Activated CD8-positive, alpha-beta memory T cell treated with anti-CD3 and anti-CD28 coated beads, Interleukin-2, amount 50 U/mL, for 24 hours (primary cell): ENCODE data around the gene BARHL1.

Source experiments
- DNase-seq: peaks from one replicate; pipeline ENCODE4 v3.0.0-alpha.2; 2020; ENCODE audit errors: extremely low read depth

Gene BARHL1

DNA sequence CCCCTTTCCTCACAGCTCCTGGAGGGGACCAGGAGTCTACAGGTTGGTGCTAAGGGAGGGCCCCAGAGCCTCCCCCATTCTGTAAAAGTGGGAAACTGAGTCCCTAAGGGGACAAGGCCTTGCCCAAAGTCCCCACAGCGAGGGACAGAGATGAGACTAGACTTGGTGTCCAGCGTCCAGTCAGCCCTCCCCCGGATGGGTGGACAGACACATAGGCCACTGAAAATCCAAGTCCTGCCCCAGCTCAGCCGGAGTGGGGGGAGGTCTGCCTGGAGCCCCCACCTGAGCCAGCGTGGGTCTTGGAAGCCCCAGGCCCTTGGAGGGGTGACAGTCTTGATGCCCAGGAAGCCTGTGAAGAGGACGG, 5.2 kb downstream of the BARHL1 start:
- no peak for DNase-seq

DNA sequence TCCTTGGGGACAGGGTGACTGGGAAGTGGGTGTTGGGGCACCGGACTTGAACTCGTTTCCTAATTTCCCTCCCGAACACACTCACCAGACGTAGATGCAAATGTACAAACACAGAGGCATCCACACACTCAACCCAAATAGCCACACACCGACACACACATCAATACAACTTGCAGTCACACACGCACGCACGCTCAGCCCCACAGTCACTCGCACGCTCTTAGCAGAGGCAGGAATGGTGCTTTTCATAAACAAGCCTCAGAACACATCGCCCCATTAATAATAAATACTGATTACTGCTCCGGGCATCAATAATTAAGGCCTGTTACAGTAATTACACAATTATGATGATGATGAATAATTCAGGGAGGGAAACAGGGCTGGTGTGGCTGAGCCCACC, 5.7 kb downstream of the BARHL1 start:
- no peak for DNase-seq

DNA sequence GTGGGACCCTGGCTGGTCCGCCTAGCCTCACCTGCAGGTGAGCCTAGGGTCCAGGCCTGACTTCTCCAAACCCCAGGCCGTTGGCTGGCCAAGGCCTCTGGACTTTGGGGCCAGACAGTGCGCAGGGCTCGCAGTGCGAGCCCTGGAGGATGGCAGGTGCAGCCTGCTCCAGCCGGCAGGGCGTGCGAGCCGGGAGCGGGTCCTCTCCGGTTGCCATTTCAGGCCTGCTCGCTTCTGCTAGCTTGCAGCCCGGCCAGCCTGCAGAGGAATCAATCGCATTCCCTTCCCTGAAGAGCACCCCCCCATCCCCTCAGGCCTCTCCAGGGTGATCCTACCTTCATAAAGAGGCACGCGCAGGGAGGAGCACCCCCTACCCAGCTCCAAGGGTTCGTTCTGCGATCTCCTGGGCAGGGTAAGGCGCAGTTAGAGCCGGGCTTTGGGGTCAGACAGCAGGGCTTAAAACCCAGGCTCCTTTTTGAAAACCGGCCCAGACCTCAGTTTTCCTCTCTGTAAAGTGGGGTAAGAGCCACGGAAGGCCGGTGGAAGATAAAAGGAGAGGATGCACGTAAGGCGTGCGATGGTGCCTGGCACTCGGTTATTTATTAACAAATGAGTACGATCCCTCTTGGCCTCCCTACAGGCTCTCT, 6.2 kb downstream of the BARHL1 start:
- DNase-seq, result no peak

DNA sequence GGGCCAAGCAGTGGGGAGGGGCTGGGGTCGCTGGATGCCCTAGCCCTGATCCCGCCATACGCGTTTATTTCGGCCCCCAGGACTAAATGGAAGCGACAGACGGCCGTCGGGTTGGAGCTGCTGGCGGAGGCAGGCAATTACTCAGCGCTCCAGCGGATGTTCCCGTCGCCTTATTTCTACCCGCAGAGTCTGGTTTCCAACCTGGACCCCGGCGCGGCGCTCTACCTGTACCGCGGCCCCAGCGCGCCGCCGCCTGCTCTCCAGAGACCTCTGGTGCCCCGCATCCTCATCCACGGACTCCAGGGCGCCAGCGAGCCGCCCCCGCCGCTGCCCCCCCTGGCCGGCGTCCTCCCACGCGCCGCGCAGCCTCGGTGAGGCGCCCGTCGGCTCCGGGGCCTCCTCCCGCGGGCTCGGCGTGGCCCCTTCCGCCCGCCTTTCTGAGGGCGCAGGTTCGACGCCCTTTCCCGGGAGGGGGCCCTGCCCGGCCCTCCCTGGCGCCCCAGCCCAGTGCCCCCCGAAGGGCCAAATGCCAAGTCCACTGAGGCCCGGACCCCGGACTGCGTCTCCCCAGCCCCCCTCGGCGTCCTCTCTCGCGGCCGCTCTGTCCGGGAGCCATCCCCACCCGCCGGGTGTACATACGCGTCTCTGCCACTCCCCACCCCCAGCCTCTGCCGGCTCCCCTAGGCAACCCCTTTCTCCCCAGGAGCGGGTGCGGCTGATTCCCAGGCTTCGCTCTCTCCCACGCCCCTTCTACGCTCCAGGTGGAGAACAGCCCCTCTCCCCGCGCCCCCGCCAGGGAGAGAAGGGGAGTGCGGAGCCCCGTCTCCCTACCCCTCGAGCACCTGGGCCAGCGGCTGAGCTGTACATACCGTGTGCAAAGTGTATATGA, 7.0 kb downstream of the BARHL1 start:
- no peak for DNase-seq

DNA sequence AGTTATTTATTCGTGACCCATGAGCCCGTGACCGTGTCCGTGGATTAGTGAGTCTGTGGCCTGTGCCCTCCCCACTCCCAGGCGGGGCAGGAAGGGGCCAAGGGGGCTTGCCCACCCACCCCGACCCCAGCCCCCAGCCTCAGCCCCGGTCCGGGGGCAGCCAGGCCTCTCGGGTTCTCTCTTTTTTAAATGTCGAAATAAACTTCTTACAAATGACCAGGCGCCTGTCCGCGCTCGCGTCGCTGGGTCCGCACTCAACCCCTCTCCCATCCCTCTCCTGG, 7.6 kb downstream of the BARHL1 start:
- DNase-seq, result no peak

GRCh38 chr9:132590318-132591182, 8.1 kb downstream of the BARHL1 start:
- no peak for DNase-seq

- no peak for DNase-seq
Observed at GRCh38 chr9:132591244-132591643, 8.8 kb downstream of the BARHL1 start.

DNA sequence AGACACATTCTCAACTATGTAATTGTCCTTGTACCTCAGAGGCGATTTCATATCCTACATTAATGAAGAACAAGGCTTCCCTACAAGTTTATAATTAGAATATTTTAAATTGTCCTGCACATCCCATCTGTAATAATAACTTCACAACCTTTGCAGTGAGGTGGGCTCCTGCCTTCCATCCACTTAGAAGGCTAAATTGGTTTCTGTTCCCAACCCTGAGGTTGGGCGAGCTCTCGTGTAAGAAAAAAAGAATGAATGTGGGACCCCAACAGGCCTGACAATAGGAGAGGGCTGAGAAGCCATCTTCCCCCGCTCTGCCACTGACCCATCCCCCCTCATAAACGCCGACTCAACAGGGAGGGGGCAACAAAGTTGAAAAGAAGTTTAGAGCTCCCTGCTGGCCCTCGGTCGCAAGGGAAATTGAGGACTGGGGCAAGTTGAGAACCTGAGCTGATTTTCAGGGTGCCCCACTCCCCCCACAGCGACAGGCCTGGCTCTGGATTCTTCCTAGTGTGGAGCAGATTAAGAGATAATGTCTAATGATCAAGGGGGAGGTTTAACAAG, 9.4 kb downstream of the BARHL1 start:
- DNase-seq, result no peak

DNA sequence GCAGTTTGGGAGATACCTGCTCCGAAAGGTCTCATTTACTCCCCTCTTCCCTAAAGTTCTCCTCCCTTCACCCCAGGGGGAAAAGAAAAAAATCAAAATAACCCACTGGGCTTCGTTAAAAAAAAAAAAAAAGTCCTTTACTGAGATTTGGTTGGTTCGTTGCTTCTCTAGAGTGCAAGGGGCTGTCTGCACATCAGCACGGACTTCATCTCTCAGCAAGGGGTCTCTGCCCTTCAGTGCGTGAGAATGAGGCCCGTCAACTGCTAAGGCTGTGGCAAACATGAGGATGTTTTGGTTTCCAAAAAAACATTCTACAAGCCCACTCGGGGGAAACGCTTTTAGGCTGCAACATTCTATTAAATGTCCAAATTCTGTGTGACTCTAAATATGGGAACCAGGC, 10.0 kb downstream of the BARHL1 start:
- no peak for DNase-seq

GRCh38 chr9:132594412-132594811, 12.0 kb downstream of the BARHL1 start:
- DNase-seq, result no peak

DNA sequence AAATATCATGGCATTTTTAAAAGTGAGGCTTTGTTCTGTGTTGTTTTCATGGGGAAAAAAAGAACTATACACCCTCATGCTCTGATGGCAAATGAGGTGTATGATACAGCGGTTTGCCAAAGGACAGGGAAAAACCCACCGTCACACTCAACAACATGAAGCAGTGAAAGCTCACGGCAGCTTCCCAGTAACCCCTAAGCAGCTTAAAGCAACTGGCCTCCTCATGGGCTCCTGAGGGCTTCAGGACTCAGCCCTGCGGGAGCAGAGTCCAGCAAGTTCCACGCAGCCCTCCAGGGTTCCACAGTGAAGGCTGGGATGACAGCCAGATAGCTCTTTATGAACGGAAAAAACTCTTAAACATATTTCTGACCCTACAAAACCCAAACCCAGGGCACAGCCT, 12.9 kb downstream of the BARHL1 start:
- DNase-seq, result no peak

- no peak for DNase-seq
Observed at GRCh38 chr9:132596200-132596599, 13.8 kb downstream of the BARHL1 start.

DNA sequence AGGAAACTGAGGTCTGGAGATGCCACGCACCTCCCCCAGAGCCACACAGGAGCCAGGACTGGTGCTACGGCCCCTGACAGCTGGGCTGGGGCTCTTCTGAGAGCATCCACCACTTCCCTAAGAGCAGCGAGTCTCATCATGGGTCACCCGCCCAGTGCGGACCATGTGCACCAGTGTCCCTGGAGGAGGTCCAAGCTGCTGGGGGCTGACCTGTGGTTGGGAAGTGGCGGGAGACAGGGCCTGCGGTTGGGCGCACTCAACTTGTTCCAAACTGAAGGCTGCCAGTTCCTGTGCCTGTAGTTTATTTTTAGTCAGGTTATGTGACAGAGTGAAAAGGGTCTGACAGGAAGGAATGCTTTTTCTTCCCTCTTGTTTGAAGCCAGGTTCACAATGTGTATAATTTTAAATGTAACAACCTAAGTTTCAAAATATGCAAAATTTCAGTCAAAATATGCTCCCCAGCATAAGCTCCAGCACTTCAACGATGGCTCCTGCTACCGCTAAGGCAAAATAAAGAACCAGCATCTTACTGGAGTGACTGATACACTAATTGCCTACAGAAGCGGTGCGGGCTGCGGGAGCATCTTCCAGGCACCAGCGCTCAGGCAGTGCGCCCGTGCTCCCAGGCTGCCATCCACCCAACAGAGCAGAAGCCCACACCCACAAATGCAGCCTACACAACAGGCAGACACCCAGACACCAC, 14.8 kb downstream of the BARHL1 start:
- no peak for DNase-seq

GRCh38 chr9:132600326-132600984, 18.0 kb downstream of the BARHL1 start:
- no peak for DNase-seq

- DNase-seq, result no peak
Observed at GRCh38 chr9:132602207-132602606, 19.8 kb downstream of the BARHL1 start.

DNA sequence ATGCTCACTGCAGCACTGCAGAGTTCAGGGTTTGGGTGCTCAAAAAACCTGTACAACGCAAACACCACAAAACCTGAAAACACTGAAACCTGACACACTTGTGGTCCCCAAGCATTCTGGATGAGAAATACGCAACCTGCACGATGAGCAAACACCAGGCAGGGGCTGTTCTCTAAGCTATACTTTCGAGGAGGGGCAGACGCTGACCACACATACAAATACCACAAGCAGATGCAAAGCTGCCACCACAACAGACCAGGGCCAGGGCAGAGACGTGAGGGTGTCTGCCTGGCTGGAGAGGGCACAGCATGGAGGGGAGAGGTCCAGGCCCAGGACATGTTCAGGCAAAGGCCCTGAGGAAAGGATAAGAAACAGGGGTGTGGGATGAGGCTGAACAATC, 23.0 kb downstream of the BARHL1 start:
- DNase-seq, result no peak

GRCh38 chr9:132606066-132606465, 23.7 kb downstream of the BARHL1 start:
- DNase-seq, result no peak

- DNase-seq, result no peak
Observed at GRCh38 chr9:132609184-132609583, 26.8 kb downstream of the BARHL1 start.

- DNase-seq, result no peak
Observed at GRCh38 chr9:132609829-132610228, 27.4 kb downstream of the BARHL1 start.

GRCh38 chr9:132610661-132611060, 28.3 kb downstream of the BARHL1 start:
- no peak for DNase-seq

DNA sequence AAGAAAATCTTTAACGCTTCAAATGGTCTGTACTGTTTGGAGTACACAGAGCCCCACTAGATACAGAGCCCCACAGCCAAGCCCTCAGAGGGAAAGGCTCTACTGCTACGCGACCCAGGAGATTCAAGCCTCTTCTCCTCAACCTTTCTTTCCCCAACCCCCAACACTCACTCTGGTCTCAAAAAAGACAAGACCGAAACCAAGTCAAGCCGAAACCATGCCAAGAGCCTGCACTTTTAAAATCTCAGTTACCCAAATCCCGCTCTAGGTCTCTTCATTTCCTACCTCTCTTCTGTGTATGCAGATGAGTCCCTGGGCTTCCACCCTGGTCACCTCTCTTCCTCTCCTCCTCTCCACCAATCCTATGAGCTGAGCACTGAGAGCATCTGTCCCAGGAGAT, 31.9 kb downstream of the BARHL1 start:
- no peak for DNase-seq
